ENCODE results near the gene FUT8.
"Not testable (repeated sequence)": the region's sequence is repeated elsewhere in the genome, so short reads cannot be mapped to it uniquely, and the experiment has no call there.

Gene FUT8

GRCh38 chr14:65627315-65627714, 214.8 kb downstream of the FUT8 start:
- no peak for DNase-seq (ENCODE audit: low spot score in 2 of 2)
- Mint-ChIP-seq H3K4me3 (no peak overlapping the region), H3K27me3 (no peaks in the 10 kb centered on the region), H3K27ac (no peak overlapping the region), H3K9me3 (no peaks in the 10 kb centered on the region), H3K4me1 (peaks cover under 1% of the 10 kb centered on the region), H3K36me3 (peaks cover 8% of the 10 kb centered on the region)
- no peak for ATAC-seq (ENCODE audit: low read depth)

GRCh38 chr14:65628664-65629063, 216.1 kb downstream of the FUT8 start:
- H3K36me3 Mint-ChIP-seq, result peaks cover 11% of the 10 kb centered on the region
- peaks cover 3% of the 10 kb centered on the region for H3K4me1 Mint-ChIP-seq
- no peak overlapping the region for H3K27ac Mint-ChIP-seq
- no peak for DNase-seq (ENCODE audit: low spot score in 2 of 2)
- no peaks in the 10 kb centered on the region for H3K27me3 Mint-ChIP-seq
- no peak for ATAC-seq (ENCODE audit: low read depth)
- H3K9me3 Mint-ChIP-seq, result no peaks in the 10 kb centered on the region
- no peak overlapping the region for H3K4me3 Mint-ChIP-seq

GRCh38 chr14:65631040-65631439, 218.5 kb downstream of the FUT8 start:
- Mint-ChIP-seq H3K27ac (no peak overlapping the region), H3K36me3 (peaks cover 13% of the 10 kb centered on the region), H3K27me3 (no peaks in the 10 kb centered on the region), H3K9me3 (no peaks in the 10 kb centered on the region), H3K4me3 (no peak overlapping the region), H3K4me1 (peaks cover 9% of the 10 kb centered on the region)
- DNase-seq (ENCODE audit: low spot score in 2 of 2), result no peak
- peak; percentile 65 for ATAC-seq (ENCODE audit: low read depth)

GRCh38 chr14:65632487-65632886, 220.0 kb downstream of the FUT8 start:
- DNase-seq (ENCODE audit: low spot score in 2 of 2) (no peak), ATAC-seq (ENCODE audit: low read depth) (no peak)
- Mint-ChIP-seq H3K9me3 (peaks cover 1% of the 10 kb centered on the region), H3K36me3 (peaks cover 16% of the 10 kb centered on the region), H3K27ac (no peak overlapping the region), H3K4me1 (peaks cover 15% of the 10 kb centered on the region), H3K27me3 (no peaks in the 10 kb centered on the region), H3K4me3 (no peak overlapping the region)

GRCh38 chr14:65633666-65634065, 221.1 kb downstream of the FUT8 start:
- peaks cover 20% of the 10 kb centered on the region for H3K4me1 Mint-ChIP-seq
- H3K27ac Mint-ChIP-seq; H3K27me3 Mint-ChIP-seq; DNase-seq (ENCODE audit: low spot score in 2 of 2); ATAC-seq (ENCODE audit: low read depth); H3K9me3 Mint-ChIP-seq; H3K4me3 Mint-ChIP-seq: not testable (repeated sequence)
- peaks cover 20% of the 10 kb centered on the region for H3K36me3 Mint-ChIP-seq

- H3K9me3 Mint-ChIP-seq, result peaks cover 1% of the 10 kb centered on the region
- ATAC-seq (ENCODE audit: low read depth) (peak; percentile 48), DNase-seq (ENCODE audit: low spot score in 2 of 2) (no peak)
- peaks cover 21% of the 10 kb centered on the region for H3K36me3 Mint-ChIP-seq
- H3K4me1 Mint-ChIP-seq, result peaks cover 22% of the 10 kb centered on the region
- no peaks in the 10 kb centered on the region for H3K27me3 Mint-ChIP-seq
- H3K4me3 Mint-ChIP-seq, result no peak overlapping the region
- peak overlapping the region; percentile 51 for H3K27ac Mint-ChIP-seq
Measured at GRCh38 chr14:65637780-65638179, 225.2 kb downstream of the FUT8 start.

GRCh38 chr14:65639216-65639615, 226.7 kb downstream of the FUT8 start:
- Mint-ChIP-seq H3K9me3 (peaks cover 1% of the 10 kb centered on the region), H3K27ac (no peak overlapping the region), H3K27me3 (no peaks in the 10 kb centered on the region), H3K36me3 (peaks cover 21% of the 10 kb centered on the region), H3K4me3 (no peak overlapping the region), H3K4me1 (peaks cover 22% of the 10 kb centered on the region)
- ATAC-seq (ENCODE audit: low read depth) (no peak), DNase-seq (ENCODE audit: low spot score in 2 of 2) (no peak)

- peaks cover 7% of the 10 kb centered on the region for H3K4me1 Mint-ChIP-seq
- H3K36me3 Mint-ChIP-seq, result peaks cover 23% of the 10 kb centered on the region
- H3K4me3 Mint-ChIP-seq, result no peak overlapping the region
- no peaks in the 10 kb centered on the region for H3K27me3 Mint-ChIP-seq
- H3K27ac Mint-ChIP-seq, result no peak overlapping the region
- ATAC-seq (ENCODE audit: low read depth) (no peak), DNase-seq (ENCODE audit: low spot score in 2 of 2) (no peak)
- H3K9me3 Mint-ChIP-seq, result peaks cover 2% of the 10 kb centered on the region
Measured at GRCh38 chr14:65650826-65651225, 238.3 kb downstream of the FUT8 start.

- Mint-ChIP-seq H3K4me1 (peaks cover 11% of the 10 kb centered on the region), H3K4me3 (no peak overlapping the region), H3K27me3 (no peaks in the 10 kb centered on the region), H3K36me3 (peaks cover 21% of the 10 kb centered on the region), H3K9me3 (peaks cover 4% of the 10 kb centered on the region), H3K27ac (no peak overlapping the region)
- ATAC-seq (ENCODE audit: low read depth), result no peak
- DNase-seq (ENCODE audit: low spot score in 2 of 2), result no peak
Measured at GRCh38 chr14:65656554-65656953, 244.0 kb downstream of the FUT8 start.

GRCh38 chr14:65658202-65658601, 245.7 kb downstream of the FUT8 start:
- Mint-ChIP-seq H3K27me3 (no peaks in the 10 kb centered on the region), H3K9me3 (peaks cover 4% of the 10 kb centered on the region), H3K36me3 (peaks cover 10% of the 10 kb centered on the region), H3K4me1 (peaks cover 9% of the 10 kb centered on the region), H3K4me3 (no peak overlapping the region), H3K27ac (no peak overlapping the region)
- ATAC-seq (ENCODE audit: low read depth) (no peak), DNase-seq (ENCODE audit: low spot score in 2 of 2) (no peak)

- no peaks in the 10 kb centered on the region for H3K27me3 Mint-ChIP-seq
- no peak for DNase-seq (ENCODE audit: low spot score in 2 of 2)
- H3K36me3 Mint-ChIP-seq, result peaks cover 8% of the 10 kb centered on the region
- ATAC-seq (ENCODE audit: low read depth), result no peak
- no peak overlapping the region for H3K4me3 Mint-ChIP-seq
- H3K4me1 Mint-ChIP-seq, result peaks cover 24% of the 10 kb centered on the region
- H3K9me3 Mint-ChIP-seq, result no peaks in the 10 kb centered on the region
- no peak overlapping the region for H3K27ac Mint-ChIP-seq
Measured at GRCh38 chr14:65661865-65662264, 249.3 kb downstream of the FUT8 start.

GRCh38 chr14:65664436-65664835, 251.9 kb downstream of the FUT8 start:
- DNase-seq (ENCODE audit: low spot score in 2 of 2), result no peak
- H3K9me3 Mint-ChIP-seq, result no peaks in the 10 kb centered on the region
- H3K27ac Mint-ChIP-seq, result peak overlapping the region; percentile 74
- H3K4me3 Mint-ChIP-seq, result no peak overlapping the region
- no peak for ATAC-seq (ENCODE audit: low read depth)
- H3K27me3 Mint-ChIP-seq, result no peaks in the 10 kb centered on the region
- H3K4me1 Mint-ChIP-seq, result peaks cover 19% of the 10 kb centered on the region
- peaks cover 8% of the 10 kb centered on the region for H3K36me3 Mint-ChIP-seq

- H3K4me3 Mint-ChIP-seq, result no peak overlapping the region
- peaks cover 13% of the 10 kb centered on the region for H3K36me3 Mint-ChIP-seq
- ATAC-seq (ENCODE audit: low read depth) (no peak), DNase-seq (ENCODE audit: low spot score in 2 of 2) (no peak)
- no peaks in the 10 kb centered on the region for H3K9me3 Mint-ChIP-seq
- peaks cover 19% of the 10 kb centered on the region for H3K4me1 Mint-ChIP-seq
- H3K27ac Mint-ChIP-seq, result peak overlapping the region; percentile 62
- no peaks in the 10 kb centered on the region for H3K27me3 Mint-ChIP-seq
Measured at GRCh38 chr14:65676361-65677014, 264.0 kb downstream of the FUT8 start.

GRCh38 chr14:65685572-65685971, 273.0 kb downstream of the FUT8 start:
- Mint-ChIP-seq H3K27me3 (no peaks in the 10 kb centered on the region), H3K9me3 (peaks cover 3% of the 10 kb centered on the region), H3K4me3 (no peak overlapping the region), H3K27ac (peak overlapping the region; percentile 28), H3K4me1 (peaks cover 13% of the 10 kb centered on the region), H3K36me3 (peaks cover 29% of the 10 kb centered on the region)
- DNase-seq (ENCODE audit: low spot score in 2 of 2), result no peak
- no peak for ATAC-seq (ENCODE audit: low read depth)

- H3K4me3 Mint-ChIP-seq, result no peak overlapping the region
Measured at GRCh38 chr14:65686761-65687160, 274.2 kb downstream of the FUT8 start.

More at GRCh38 chr14:65686761-65687160, 274.2 kb downstream of the FUT8 start:
- H3K27ac Mint-ChIP-seq, result peak overlapping the region; percentile 28
- no peak for DNase-seq (ENCODE audit: low spot score in 2 of 2)
- peaks cover 11% of the 10 kb centered on the region for H3K4me1 Mint-ChIP-seq
- H3K27me3 Mint-ChIP-seq, result no peaks in the 10 kb centered on the region
- ATAC-seq (ENCODE audit: low read depth), result no peak
- peaks cover 3% of the 10 kb centered on the region for H3K9me3 Mint-ChIP-seq
- peaks cover 28% of the 10 kb centered on the region for H3K36me3 Mint-ChIP-seq
